ENCODE measurements around the gene TSEN34.

DNA sequence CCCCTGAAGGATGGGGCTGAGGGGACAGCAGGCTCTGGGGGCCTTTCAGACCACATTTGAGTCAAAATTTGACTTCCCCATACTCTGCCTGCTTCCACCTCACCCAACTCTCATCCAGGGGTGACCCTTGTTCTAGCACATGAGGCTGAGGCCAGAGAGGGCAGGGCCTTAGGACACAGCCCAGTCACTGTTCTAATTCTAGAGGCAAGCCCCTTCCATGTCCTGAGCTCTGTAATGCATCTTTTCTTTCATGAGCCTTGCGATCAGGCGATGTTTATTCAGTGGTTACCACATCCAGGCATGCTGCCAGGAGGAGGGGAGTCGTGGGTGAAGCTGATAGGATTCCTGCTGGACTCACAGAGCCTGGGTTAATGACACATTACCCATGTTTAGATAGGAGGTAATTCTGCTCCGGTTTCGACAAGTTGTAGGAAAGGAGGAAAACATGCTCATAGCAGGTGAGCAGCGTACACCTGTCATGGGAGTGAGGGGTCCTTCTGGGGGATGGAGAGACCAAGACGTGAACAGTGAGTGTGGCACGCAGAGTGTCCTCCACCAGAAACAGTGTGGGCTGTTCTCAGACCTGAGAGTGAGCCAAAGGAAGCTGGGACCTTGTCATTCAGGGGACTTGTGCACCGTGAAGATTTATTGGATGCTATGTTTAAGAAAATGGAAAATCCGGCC, 18.8 kb downstream of the TSEN34 start:
- TF ChIP-seq, protein P1, sequence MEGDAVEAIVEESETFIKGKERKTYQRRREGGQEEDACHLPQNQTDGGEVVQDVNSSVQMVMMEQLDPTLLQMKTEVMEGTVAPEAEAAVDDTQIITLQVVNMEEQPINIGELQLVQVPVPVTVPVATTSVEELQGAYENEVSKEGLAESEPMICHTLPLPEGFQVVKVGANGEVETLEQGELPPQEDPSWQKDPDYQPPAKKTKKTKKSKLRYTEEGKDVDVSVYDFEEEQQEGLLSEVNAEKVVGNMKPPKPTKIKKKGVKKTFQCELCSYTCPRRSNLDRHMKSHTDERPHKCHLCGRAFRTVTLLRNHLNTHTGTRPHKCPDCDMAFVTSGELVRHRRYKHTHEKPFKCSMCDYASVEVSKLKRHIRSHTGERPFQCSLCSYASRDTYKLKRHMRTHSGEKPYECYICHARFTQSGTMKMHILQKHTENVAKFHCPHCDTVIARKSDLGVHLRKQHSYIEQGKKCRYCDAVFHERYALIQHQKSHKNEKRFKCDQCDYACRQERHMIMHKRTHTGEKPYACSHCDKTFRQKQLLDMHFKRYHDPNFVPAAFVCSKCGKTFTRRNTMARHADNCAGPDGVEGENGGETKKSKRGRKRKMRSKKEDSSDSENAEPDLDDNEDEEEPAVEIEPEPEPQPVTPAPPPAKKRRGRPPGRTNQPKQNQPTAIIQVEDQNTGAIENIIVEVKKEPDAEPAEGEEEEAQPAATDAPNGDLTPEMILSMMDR (IDR thresholded peaks at IDR 0.05), result no peak
- TF ChIP-seq TCF7L2 (IDR thresholded peaks at IDR 0.05; ENCODE audit: low read depth, low read length) (peak; percentile 61), SIN3A (IDR thresholded peaks at IDR 0.05; ENCODE audit: borderline replicate concordance, insufficient read depth, low read depth, low read length) (no peak)
